Astrocyte (in vitro differentiated cells and primary cell): ENCODE measurements around the gene PPARG. TPM values are rescaled to one million over a fixed set of nuclear protein-coding genes. Genes with fewer than 3 reads are reported as not detected.
A peak's percentile ranks its signal among the peaks of the same experiment; 100 is the strongest.
"Not testable (repeated sequence)": the region's sequence is repeated elsewhere in the genome, so short reads cannot be mapped to it uniquely, and the experiment has no call there.

Experiments used
- DNase-seq: peaks from one replicate; pipeline ENCODE4 v3.0.0-alpha.2; 2010; ENCODE audit warnings: low read depth
- FAIRE-seq: peaks from 2 replicates; lab custom pipeline; 2011; peaks lifted over from hg19 to GRCh38; lab: Jason Lieb, UNC
- H2AFZ ChIP-seq: 2 replicates; pipeline ENCODE4 v1.6.0; 2012; ENCODE audit warnings: low read depth, low read length, inconsistent platforms
- H3K27ac ChIP-seq: 2 replicates; pipeline ENCODE4 v1.5.1; 2011; ENCODE audit warnings: low read depth, low read length, inconsistent platforms
- H3K27me3 ChIP-seq: 2 replicates; pipeline ENCODE4 v1.6.0; 2011; ENCODE audit warnings: low read length, inconsistent platforms; ENCODE audit not compliant: insufficient read depth
- H3K36me3 ChIP-seq: 2 replicates; pipeline ENCODE4 v1.5.1; 2011; ENCODE audit warnings: low read length, inconsistent platforms; ENCODE audit not compliant: insufficient read depth
- H3K4me1 ChIP-seq: 2 replicates; pipeline ENCODE4 v1.5.1; 2011; ENCODE audit warnings: low read length, inconsistent platforms; ENCODE audit not compliant: insufficient read depth
- H3K4me2 ChIP-seq: 2 replicates; pipeline ENCODE4 v1.6.0; 2012; ENCODE audit warnings: low read length, inconsistent platforms
- H3K4me3 ChIP-seq: 2 replicates; pipeline ENCODE4 v1.5.1; 2011; ENCODE audit warnings: low read depth, mild to moderate bottlenecking, low read length, inconsistent platforms; ENCODE audit not compliant: insufficient read depth
- H3K79me2 ChIP-seq: 2 replicates; pipeline ENCODE4 v1.6.0; 2012; ENCODE audit warnings: mild to moderate bottlenecking, low read length, inconsistent platforms; ENCODE audit not compliant: insufficient read depth
- H3K9ac ChIP-seq: 2 replicates; pipeline ENCODE4 v1.6.0; 2012; ENCODE audit warnings: mild to moderate bottlenecking, low read length, inconsistent platforms
- H3K9me3 ChIP-seq: 2 replicates; pipeline ENCODE4 v1.5.1; 2012; ENCODE audit warnings: low read depth, mild to moderate bottlenecking, low read length, inconsistent platforms; ENCODE audit not compliant: insufficient read depth
- H4K20me1 ChIP-seq: 2 replicates; pipeline ENCODE4 v1.6.0; 2012; ENCODE audit warnings: low read length, inconsistent platforms; ENCODE audit not compliant: insufficient read depth
- H3K27ac Mint-ChIP-seq: one replicate; pipeline ENCODE4 v1.8.0; 2021; ENCODE audit warnings: mild to moderate bottlenecking, mixed read lengths; ENCODE audit not compliant: unreplicated experiment
- H3K27me3 Mint-ChIP-seq: one replicate; pipeline ENCODE4 v1.8.0; 2021; ENCODE audit warnings: low read depth, mixed read lengths; ENCODE audit not compliant: unreplicated experiment
- H3K36me3 Mint-ChIP-seq: one replicate; pipeline ENCODE4 v1.8.0; 2021; ENCODE audit warnings: low read depth, mixed read lengths; ENCODE audit not compliant: unreplicated experiment
- H3K4me1 Mint-ChIP-seq: one replicate; pipeline ENCODE4 v1.8.0; 2021; ENCODE audit warnings: low read depth, mixed read lengths; ENCODE audit not compliant: unreplicated experiment
- H3K4me3 Mint-ChIP-seq: one replicate; pipeline ENCODE4 v1.8.0; 2021; ENCODE audit warnings: mild to moderate bottlenecking, moderate library complexity, mixed read lengths; ENCODE audit not compliant: unreplicated experiment
- H3K9me3 Mint-ChIP-seq: one replicate; pipeline ENCODE4 v1.8.0; 2021; ENCODE audit warnings: mild to moderate bottlenecking, mixed read lengths; ENCODE audit not compliant: unreplicated experiment
- EZH2 ChIP-seq: IDR thresholded peaks from 2 replicates; pipeline ENCODE4 v1.6.1; 2012; ENCODE audit warnings: mild to moderate bottlenecking, low read length, inconsistent platforms; ENCODE audit not compliant: insufficient read depth
- total RNA-seq: library from RNA; stranded (reverse); gene quantifications from 2 replicates; pipeline ENCODE4 v1.2.1, GENCODE V29; 2021
- TF ChIP-seq, protein P1 (sequence below): IDR thresholded peaks from 2 replicates; pipeline ENCODE4 v1.5.1; 2011; ENCODE audit warnings: low read depth, mild to moderate bottlenecking, inconsistent platforms, low read length, moderate library complexity; ENCODE audit not compliant: insufficient read depth

PPARG gene
- total RNA-seq, 1 donor from 2014 or later = 4.4 TPM

DNA sequence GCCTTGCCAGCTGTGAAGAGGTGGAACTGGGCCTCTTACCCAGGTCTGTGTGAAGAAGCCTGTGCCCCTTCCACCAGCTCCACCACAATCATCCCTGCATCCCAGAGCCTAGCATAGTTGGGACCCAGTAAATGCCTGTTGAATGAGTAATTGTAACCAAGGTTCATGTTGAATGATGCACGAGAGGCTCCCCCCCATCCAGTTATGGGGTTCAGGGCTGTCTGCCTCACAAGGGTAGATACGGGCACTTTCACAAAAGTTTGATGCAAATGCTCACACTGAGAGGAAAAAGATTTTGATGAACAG lies 165.9 kb downstream of the PPARG start:
- no peaks in the 10 kb centered on the region for H3K27me3 ChIP-seq
- no peak for TF ChIP-seq EZH2
- TF ChIP-seq, protein P1, sequence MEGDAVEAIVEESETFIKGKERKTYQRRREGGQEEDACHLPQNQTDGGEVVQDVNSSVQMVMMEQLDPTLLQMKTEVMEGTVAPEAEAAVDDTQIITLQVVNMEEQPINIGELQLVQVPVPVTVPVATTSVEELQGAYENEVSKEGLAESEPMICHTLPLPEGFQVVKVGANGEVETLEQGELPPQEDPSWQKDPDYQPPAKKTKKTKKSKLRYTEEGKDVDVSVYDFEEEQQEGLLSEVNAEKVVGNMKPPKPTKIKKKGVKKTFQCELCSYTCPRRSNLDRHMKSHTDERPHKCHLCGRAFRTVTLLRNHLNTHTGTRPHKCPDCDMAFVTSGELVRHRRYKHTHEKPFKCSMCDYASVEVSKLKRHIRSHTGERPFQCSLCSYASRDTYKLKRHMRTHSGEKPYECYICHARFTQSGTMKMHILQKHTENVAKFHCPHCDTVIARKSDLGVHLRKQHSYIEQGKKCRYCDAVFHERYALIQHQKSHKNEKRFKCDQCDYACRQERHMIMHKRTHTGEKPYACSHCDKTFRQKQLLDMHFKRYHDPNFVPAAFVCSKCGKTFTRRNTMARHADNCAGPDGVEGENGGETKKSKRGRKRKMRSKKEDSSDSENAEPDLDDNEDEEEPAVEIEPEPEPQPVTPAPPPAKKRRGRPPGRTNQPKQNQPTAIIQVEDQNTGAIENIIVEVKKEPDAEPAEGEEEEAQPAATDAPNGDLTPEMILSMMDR = no peak
- no peak overlapping the region for H3K4me3 ChIP-seq
- no peak overlapping the region for H3K27ac ChIP-seq
- Mint-ChIP-seq H3K4me1 (no peaks in the 10 kb centered on the region), H3K9me3 (peaks cover 12% of the 10 kb centered on the region), H3K36me3 (peaks cover 1% of the 10 kb centered on the region), H3K27me3 (peaks cover 22% of the 10 kb centered on the region), H3K4me3 (no peak overlapping the region), H3K27ac (no peak overlapping the region)
- FAIRE-seq = no peak
- H3K79me2 ChIP-seq = no peaks in the 10 kb centered on the region
- H2AFZ ChIP-seq = peak overlapping the region; percentile 19
- H3K9me3 ChIP-seq = no peaks in the 10 kb centered on the region
- peaks cover 9% of the 10 kb centered on the region for H3K4me1 ChIP-seq
- H3K4me2 ChIP-seq = peak overlapping the region; percentile 28
- H4K20me1 ChIP-seq = no peaks in the 10 kb centered on the region
- no peak for DNase-seq
- H3K36me3 ChIP-seq = no peaks in the 10 kb centered on the region
- no peak overlapping the region for H3K9ac ChIP-seq

DNA sequence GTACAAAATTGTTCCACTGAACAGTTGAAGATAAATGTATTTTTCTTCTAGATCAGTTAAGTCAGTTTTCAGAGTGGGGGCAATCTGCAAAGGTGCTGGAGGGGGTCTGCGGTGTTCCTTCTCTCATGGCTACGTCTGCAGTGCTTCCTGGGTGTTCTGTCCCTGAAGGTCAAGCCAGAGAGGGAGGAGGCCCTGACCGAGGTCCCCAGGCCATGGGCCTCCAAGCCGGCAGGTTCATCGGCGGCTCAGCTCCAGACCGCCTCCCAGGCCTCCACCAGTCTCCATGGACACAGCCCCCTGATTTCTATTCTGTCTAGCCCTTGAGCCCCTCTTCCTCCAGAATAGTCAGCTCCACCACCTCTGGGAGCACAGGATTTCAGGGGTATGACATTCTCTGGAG lies 166.9 kb downstream of the PPARG start:
- no peak overlapping the region for H3K4me2 ChIP-seq
- Mint-ChIP-seq H3K4me3 (no peak overlapping the region), H3K9me3 (peaks cover 10% of the 10 kb centered on the region), H3K36me3 (peaks cover 1% of the 10 kb centered on the region), H3K4me1 (no peaks in the 10 kb centered on the region), H3K27me3 (peaks cover 22% of the 10 kb centered on the region), H3K27ac (no peak overlapping the region)
- no peak overlapping the region for H2AFZ ChIP-seq
- H4K20me1 ChIP-seq = no peaks in the 10 kb centered on the region
- FAIRE-seq (no peak), DNase-seq (no peak)
- H3K4me1 ChIP-seq = peaks cover 9% of the 10 kb centered on the region
- TF ChIP-seq, protein P1 = no peak
- TF ChIP-seq EZH2 = no peak
- no peak overlapping the region for H3K4me3 ChIP-seq
- H3K27me3 ChIP-seq = no peaks in the 10 kb centered on the region
- no peak overlapping the region for H3K9ac ChIP-seq
- no peaks in the 10 kb centered on the region for H3K9me3 ChIP-seq
- H3K27ac ChIP-seq = no peak overlapping the region
- H3K79me2 ChIP-seq = no peaks in the 10 kb centered on the region
- H3K36me3 ChIP-seq = no peaks in the 10 kb centered on the region

DNA sequence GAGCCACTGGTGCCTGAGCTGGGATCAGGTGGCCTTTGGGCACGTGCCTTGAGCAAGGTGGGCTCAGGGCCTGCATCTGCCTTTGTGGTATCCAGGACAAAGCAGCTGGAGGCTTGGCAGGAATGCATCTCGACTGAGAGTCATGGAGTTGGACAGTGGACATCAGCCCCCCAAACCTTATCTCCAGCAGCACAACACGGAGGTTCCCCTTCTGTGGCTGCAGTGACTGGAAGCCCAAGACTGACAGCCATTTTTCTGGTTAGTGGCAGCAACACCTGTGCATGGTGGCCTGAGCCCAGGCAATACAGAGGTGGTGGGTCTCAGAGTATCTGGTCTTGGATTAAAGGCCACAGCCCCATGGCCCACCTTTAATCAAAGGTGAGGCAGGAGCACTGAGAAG lies 167.6 kb downstream of the PPARG start:
- H3K4me2 ChIP-seq = no peak overlapping the region
- H3K27me3 ChIP-seq = no peaks in the 10 kb centered on the region
- peaks cover 22% of the 10 kb centered on the region for H3K27me3 Mint-ChIP-seq
- H3K4me1 Mint-ChIP-seq = peaks cover 2% of the 10 kb centered on the region
- FAIRE-seq (no peak), DNase-seq (no peak)
- no peak overlapping the region for H3K27ac ChIP-seq
- no peak overlapping the region for H3K9ac ChIP-seq
- TF ChIP-seq, protein P1 = no peak
- no peak for TF ChIP-seq EZH2
- H3K36me3 ChIP-seq = no peaks in the 10 kb centered on the region
- no peak overlapping the region for H3K4me3 Mint-ChIP-seq
- H3K4me3 ChIP-seq = no peak overlapping the region
- no peaks in the 10 kb centered on the region for H3K9me3 ChIP-seq
- no peaks in the 10 kb centered on the region for H4K20me1 ChIP-seq
- peaks cover 1% of the 10 kb centered on the region for H3K36me3 Mint-ChIP-seq
- H3K4me1 ChIP-seq = peaks cover 9% of the 10 kb centered on the region
- no peak overlapping the region for H3K27ac Mint-ChIP-seq
- no peak overlapping the region for H2AFZ ChIP-seq
- no peaks in the 10 kb centered on the region for H3K79me2 ChIP-seq
- peaks cover 8% of the 10 kb centered on the region for H3K9me3 Mint-ChIP-seq

DNA sequence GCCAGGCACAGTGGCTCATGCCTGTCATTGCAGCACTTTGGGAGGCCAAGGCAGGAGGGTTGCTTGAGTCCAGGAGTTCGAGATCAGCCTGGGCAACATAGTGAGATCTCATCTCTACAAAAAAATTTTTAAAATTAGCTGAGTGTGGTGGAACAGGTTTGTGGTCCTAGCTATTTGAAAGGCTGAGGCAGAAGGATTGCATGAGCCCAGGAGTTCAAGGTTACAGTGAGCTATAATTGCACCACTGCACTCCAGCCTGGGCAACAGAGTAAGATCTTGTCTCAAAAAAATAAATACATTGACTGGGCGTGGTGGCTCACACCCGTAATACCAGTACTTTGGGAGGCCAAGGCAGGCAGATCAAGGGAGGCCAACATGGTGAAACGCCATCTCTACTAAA lies 168.5 kb downstream of the PPARG start:
- H3K27me3 ChIP-seq, H3K9me3 ChIP-seq, H3K79me2 ChIP-seq, H3K27ac ChIP-seq, H3K4me2 ChIP-seq, FAIRE-seq, H3K4me1 ChIP-seq, H2AFZ ChIP-seq, H3K9me3 Mint-ChIP-seq, H3K4me3 Mint-ChIP-seq, H3K9ac ChIP-seq, H3K27ac Mint-ChIP-seq, H3K36me3 ChIP-seq, H3K36me3 Mint-ChIP-seq, DNase-seq, H4K20me1 ChIP-seq, H3K4me3 ChIP-seq, H3K4me1 Mint-ChIP-seq: not testable (repeated sequence)
- peaks cover 21% of the 10 kb centered on the region for H3K27me3 Mint-ChIP-seq
